ENCODE data around the gene BCL6B.

DNA sequence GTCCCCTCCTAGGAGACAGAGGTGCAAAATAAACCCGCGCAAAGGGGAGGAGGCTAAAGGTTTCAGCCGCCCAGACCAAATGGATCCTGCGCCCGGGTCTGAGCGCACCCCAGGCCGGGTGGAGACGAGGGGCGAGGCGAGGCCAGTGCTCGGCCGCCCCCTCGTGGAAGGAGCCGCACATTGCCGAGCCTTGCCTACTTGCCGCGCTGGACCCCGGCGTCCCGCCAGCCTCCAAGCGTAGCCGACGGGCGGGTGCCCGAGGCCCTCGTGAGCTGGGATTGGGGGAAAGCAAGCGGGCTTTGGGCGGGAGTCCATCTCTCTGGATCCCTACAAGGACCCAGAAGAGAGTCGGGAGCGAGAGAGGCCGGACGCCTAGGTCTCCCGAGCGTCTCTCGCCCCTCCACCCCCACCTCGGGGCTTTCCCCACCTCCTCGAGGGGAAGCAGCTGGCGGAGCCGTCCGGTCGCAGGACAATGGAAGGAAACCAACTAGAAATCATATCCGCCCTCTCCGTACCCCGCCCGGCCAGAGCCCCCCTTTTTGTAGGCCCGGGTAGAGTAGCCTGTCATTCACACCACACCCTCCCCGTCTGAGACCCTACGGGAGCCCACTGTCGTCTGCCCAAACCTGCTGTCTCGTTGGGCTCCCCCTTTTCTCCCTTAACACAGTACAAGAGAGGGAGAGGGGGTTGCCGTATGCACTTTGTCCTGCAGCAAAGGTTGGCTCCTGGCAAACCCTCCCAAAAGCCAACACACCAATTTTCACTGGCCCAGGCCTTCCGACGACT lies 664 bp upstream of the BCL6B start:
- TF ChIP-seq, protein P1, sequence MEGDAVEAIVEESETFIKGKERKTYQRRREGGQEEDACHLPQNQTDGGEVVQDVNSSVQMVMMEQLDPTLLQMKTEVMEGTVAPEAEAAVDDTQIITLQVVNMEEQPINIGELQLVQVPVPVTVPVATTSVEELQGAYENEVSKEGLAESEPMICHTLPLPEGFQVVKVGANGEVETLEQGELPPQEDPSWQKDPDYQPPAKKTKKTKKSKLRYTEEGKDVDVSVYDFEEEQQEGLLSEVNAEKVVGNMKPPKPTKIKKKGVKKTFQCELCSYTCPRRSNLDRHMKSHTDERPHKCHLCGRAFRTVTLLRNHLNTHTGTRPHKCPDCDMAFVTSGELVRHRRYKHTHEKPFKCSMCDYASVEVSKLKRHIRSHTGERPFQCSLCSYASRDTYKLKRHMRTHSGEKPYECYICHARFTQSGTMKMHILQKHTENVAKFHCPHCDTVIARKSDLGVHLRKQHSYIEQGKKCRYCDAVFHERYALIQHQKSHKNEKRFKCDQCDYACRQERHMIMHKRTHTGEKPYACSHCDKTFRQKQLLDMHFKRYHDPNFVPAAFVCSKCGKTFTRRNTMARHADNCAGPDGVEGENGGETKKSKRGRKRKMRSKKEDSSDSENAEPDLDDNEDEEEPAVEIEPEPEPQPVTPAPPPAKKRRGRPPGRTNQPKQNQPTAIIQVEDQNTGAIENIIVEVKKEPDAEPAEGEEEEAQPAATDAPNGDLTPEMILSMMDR (IDR thresholded peaks at IDR 0.05): peak; percentile 87 to 99 (median 98)
- TF ChIP-seq POLR2A (IDR thresholded peaks at IDR 0.05): peak in 1 of 2 donors; percentile 52

Data from heart left ventricle (tissue), 13 donors.